B cell (primary cell): ENCODE results near the gene DNAJC15. TPM values are rescaled to one million over a fixed set of nuclear protein-coding genes. Genes with fewer than 3 reads are reported as not detected.
A peak's percentile ranks its signal among the peaks of the same experiment; 100 is the strongest.
"Not testable (repeated sequence)": the region's sequence is repeated elsewhere in the genome, so short reads cannot be mapped to it uniquely, and the experiment has no call there.

Source experiments
- ATAC-seq: fragments of 200-7000 bp; cut with Tn5 transposase; one replicate; pipeline ENCODE4 v1.10.0; 2021; ENCODE audit warnings: low read depth, mild to moderate bottlenecking, moderate number of reproducible peaks, moderate library complexity
- CTCF ChIA-PET: fragments of 350-600 bp; sonication (Branson Sonifier 250); formaldehyde crosslinking; loops from one replicate; lab custom pipeline; 2021; ENCODE audit warnings: antibody characterized with exemption, inconsistent platforms; lab: Charles Lee
- POLR2A ChIA-PET: fragments of 350-600 bp; sonication (Branson Sonifier 250); formaldehyde crosslinking; loops from one replicate; lab custom pipeline; 2021; ENCODE audit warnings: antibody characterized with exemption; lab: Charles Lee
- DNase-seq: peaks from one replicate; pipeline ENCODE4 v3.0.0; 2013
- H2AFZ ChIP-seq: 2 replicates; pipeline ENCODE4 v1.6.1; 2012; ENCODE audit warnings: mild to moderate bottlenecking, low read depth, low read length; ENCODE audit not compliant: insufficient read depth, poor library complexity, severe bottlenecking
- H3K27ac ChIP-seq, 2 donors: 1 replicate in 1 of 2; 2 replicates in 1 of 2; pipeline ENCODE4 v1.5.1; 2012 to 2013; ENCODE audit warnings: low read length in 2 of 2, mild to moderate bottlenecking in 2 of 2, moderate library complexity in 1 of 2
- H3K27me3 ChIP-seq, 4 experiments: fragments of 200-600 bp in 1 of 4; sonication (generic) in 1 of 4; replicated peaks in 1 of 4; 1 replicate in 2 of 4; 2 replicates in 2 of 4; pipeline versions ENCODE4 v1.6.1 to v1.7.0; 2013 to 2016; ENCODE audit warnings: low read length in 3 of 4, mild to moderate bottlenecking in 2 of 4, mixed read lengths in 1 of 4, moderate library complexity in 1 of 4; ENCODE audit not compliant: insufficient read depth in 4 of 4, control insufficient read depth in 3 of 4; ENCODE audit errors: control extremely low read depth in 1 of 4
- H3K36me3 ChIP-seq, 2 experiments: replicated peaks in 1 of 2; 1 replicate in 1 of 2; 2 replicates in 1 of 2; pipeline versions ENCODE4 v1.6.1 to v1.7.1; 2013; ENCODE audit warnings: low read length in 1 of 2; ENCODE audit not compliant: insufficient read depth in 2 of 2, control insufficient read depth in 1 of 2; ENCODE audit errors: control extremely low read depth in 1 of 2, extremely low read depth in 1 of 2
- H3K4me1 ChIP-seq, 2 donors: fragments of 200-600 bp in 1 of 2; sonication (generic) in 1 of 2; 1 replicate in 1 of 2; 2 replicates in 1 of 2; pipeline versions ENCODE4 v1.5.1 to v1.6.1; 2013 to 2017; ENCODE audit warnings: low read length in 2 of 2; ENCODE audit not compliant: control insufficient read depth in 2 of 2, insufficient read depth in 2 of 2
- H3K4me2 ChIP-seq: replicated peaks from 2 replicates; pipeline ENCODE3; 2012; ENCODE audit warnings: mild to moderate bottlenecking, low read depth, low read length; ENCODE audit not compliant: poor library complexity, severe bottlenecking
- H3K4me3 ChIP-seq, 5 experiments: fragments of 200-600 bp in 1 of 5; sonication (generic) in 1 of 5; 1 replicate in 3 of 5; 2 replicates in 2 of 5; pipeline versions ENCODE4 v1.5.1 to v1.7.0; 2011 to 2016; ENCODE audit warnings: low read length in 4 of 5, mild to moderate bottlenecking in 4 of 5, low read depth in 2 of 5, control low read depth in 1 of 5, moderate library complexity in 1 of 5; ENCODE audit not compliant: insufficient read depth in 1 of 5; ENCODE audit errors: control extremely low read depth in 1 of 5, extremely low read depth in 1 of 5
- H3K79me2 ChIP-seq: fragments of 200-600 bp; sonication (generic); one replicate; pipeline ENCODE4 v1.6.0; 2016; ENCODE audit warnings: low read length; ENCODE audit not compliant: control insufficient read depth, insufficient read depth
- H3K9ac ChIP-seq: fragments of 200-600 bp; sonication (generic); 2 replicates; pipeline ENCODE4 v1.6.1; 2017; ENCODE audit warnings: mild to moderate bottlenecking, low read length, moderate library complexity
- H3K9me3 ChIP-seq, 3 donors: one replicate each; pipeline versions ENCODE4 v1.6.1 to v1.7.1; 2013; ENCODE audit warnings: low read length in 2 of 3; ENCODE audit not compliant: control insufficient read depth in 2 of 3, insufficient read depth in 1 of 3; ENCODE audit errors: control extremely low read depth in 1 of 3
- H4K20me1 ChIP-seq: 2 replicates; pipeline ENCODE4 v1.6.0; 2012; ENCODE audit warnings: mild to moderate bottlenecking, low read length; ENCODE audit not compliant: insufficient read depth, control insufficient read depth, poor library complexity, severe bottlenecking
- H3K27ac Mint-ChIP-seq: one replicate; pipeline ENCODE4 v1.8.0; 2021; ENCODE audit warnings: mixed read lengths
- H3K27me3 Mint-ChIP-seq: one replicate; pipeline ENCODE4 v1.8.0; 2021; ENCODE audit warnings: mixed read lengths
- H3K4me1 Mint-ChIP-seq: one replicate; pipeline ENCODE4 v1.8.0; 2021; ENCODE audit warnings: mixed read lengths
- H3K4me3 Mint-ChIP-seq: one replicate; pipeline ENCODE4 v1.8.0; 2021; ENCODE audit warnings: mixed read lengths
- H3K9me3 Mint-ChIP-seq: one replicate; pipeline ENCODE4 v1.8.0; 2022; ENCODE audit warnings: mixed read lengths; ENCODE audit not compliant: insufficient read depth
- CTCF ChIP-seq: fragments of 200-600 bp; IDR thresholded peaks from one replicate; pipeline ENCODE4 v1.8.0; 2022; ENCODE audit warnings: antibody characterized with exemption, mild to moderate bottlenecking
- EZH2 ChIP-seq: IDR thresholded peaks from 2 replicates; pipeline ENCODE4 v1.6.1; 2012; ENCODE audit warnings: borderline replicate concordance, low read depth, mild to moderate bottlenecking, moderate library complexity, low read length; ENCODE audit not compliant: insufficient read depth, poor library complexity, severe bottlenecking
- WGBS: methylation state at CpG from one replicate; pipeline ENCODE4 v1.1.5; 2013; ENCODE audit warnings: missing lambda C conversion rate; ENCODE audit not compliant: insufficient coverage; 5-methylcytosine and 5-hydroxymethylcytosine counted together
- intact Hi-C: fragments of 100-400 bp; cut with micrococcal nuclease; formaldehyde crosslinking; loops from one replicate; pipeline ENCODE4 v1.10.0; 2022
- polyA plus RNA-seq: library from polyadenylated mRNA; depleted of rRNA; stranded (reverse); fragments of >200 nt; gene quantifications from 2 replicates; pipeline ENCODE4 v1.2.3, GENCODE V29; 2012
- total RNA-seq, 2 donors: library from RNA; stranded (reverse); fragments of 120-200 nt in 1 of 2; gene quantifications; 1 replicate in 1 of 2; 2 replicates in 1 of 2; pipeline versions ENCODE4 v1.2.3 to v1.2.4, GENCODE V29; 2013 to 2022

The DNAJC15 gene
- total and polyA plus RNA-seq, 2 donors (not counting 1 experiment from before 2014, with no cell fraction given): 11.5 to 15.2 TPM

GRCh38 chr13:43044720-43045301 lies 21.4 kb downstream of the DNAJC15 start:
- H3K9me3 ChIP-seq: peaks cover 0 to 5% (median 0%) of the 10 kb centered on the region in 3 donors
- H3K9ac ChIP-seq: peak overlapping the region; percentile 66
- peak overlapping the region; percentile 96 to 98 for H3K27ac ChIP-seq
- H3K4me1 Mint-ChIP-seq: peaks cover 87% of the 10 kb centered on the region
- H3K27ac Mint-ChIP-seq: peak overlapping the region; percentile 95
- peaks cover 70 to 79% of the 10 kb centered on the region in 2 donors for H3K4me1 ChIP-seq
- ChIA-PET POLR2A (interaction anchor here (0.8 to 1.3 kb wide), 3 partner anchors 10 to 53 kb away, joined by 4 to 9 read pairs (median 7); partner anchors contain the start of gene EPSTI1), CTCF (interaction anchor here (0.7 to 1.3 kb wide), 5 partner anchors 12 to 75 kb away, joined by 3 to 6 read pairs (median 4); partner anchors contain the start of gene DNAJC15)
- H3K9me3 Mint-ChIP-seq: no peaks in the 10 kb centered on the region
- no peaks in the 10 kb centered on the region for H3K27me3 Mint-ChIP-seq
- intact Hi-C loops: loop anchor here (1.0 to 10.0 kb wide), 4 partner anchors 10 to 770 kb away; partner anchors contain the start of genes AKAP11 and DNAJC15
- peak overlapping the region; percentile 70 for H2AFZ ChIP-seq
- peak overlapping the region; percentile 67 for H3K4me2 ChIP-seq
- H4K20me1 ChIP-seq: no peaks in the 10 kb centered on the region
- H3K4me3 Mint-ChIP-seq: peak overlapping the region; percentile 74
- no peaks in the 10 kb centered on the region for H3K27me3 ChIP-seq
- H3K79me2 ChIP-seq: peaks cover 82% of the 10 kb centered on the region
- 53% methylated on average over 3 of the region's 5 CpGs for WGBS
- ATAC-seq: peak; percentile 24
- no peak for TF ChIP-seq EZH2
- TF ChIP-seq CTCF: no peak
- peak overlapping the region in 3 of 5 experiments; percentile 12 to 61 (median 14) for H3K4me3 ChIP-seq
- H3K36me3 ChIP-seq: no peaks in the 10 kb centered on the region
- no peak for DNase-seq

DNA sequence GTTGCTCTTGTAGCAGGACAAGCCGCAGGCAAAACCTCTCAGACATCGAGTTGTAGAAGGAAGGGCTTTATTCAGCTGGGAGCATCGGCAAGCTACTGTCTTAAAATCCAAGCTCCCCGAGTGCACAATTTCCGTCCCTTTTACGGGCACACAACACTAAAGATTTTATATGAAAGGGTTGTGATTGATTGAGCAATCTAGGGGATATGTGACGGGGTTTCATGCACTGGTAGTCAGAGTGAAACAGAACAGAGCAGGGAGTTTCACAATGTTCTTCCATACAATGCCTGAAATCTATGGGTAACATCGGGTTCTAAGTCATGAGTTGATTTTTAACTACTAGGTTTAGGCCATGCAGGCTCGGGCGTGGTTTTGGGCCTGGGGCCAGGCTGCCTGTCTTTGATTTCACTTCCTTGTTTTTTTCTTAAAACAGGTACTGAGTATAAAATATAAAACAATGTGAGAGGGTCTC lies 22.0 kb downstream of the DNAJC15 start:
- peak overlapping the region; percentile 96 to 98 for H3K27ac ChIP-seq
- H3K4me1 ChIP-seq: peaks cover 75 to 84% of the 10 kb centered on the region in 2 donors
- CTCF ChIA-PET: interaction anchor here (0.7 to 1.3 kb wide), 5 partner anchors 11 to 76 kb away, joined by 3 to 6 read pairs (median 4); partner anchors contain the start of gene DNAJC15
- H3K9ac ChIP-seq: peak overlapping the region; percentile 66
- DNase-seq: peak; percentile 85
- Mint-ChIP-seq H3K4me1 (peaks cover 87% of the 10 kb centered on the region), H3K27ac (peak overlapping the region; percentile 95), H3K4me3 (peak overlapping the region; percentile 74)
- peak overlapping the region; percentile 67 for H3K4me2 ChIP-seq
- H3K27me3 ChIP-seq, H4K20me1 ChIP-seq, H3K36me3 ChIP-seq, H3K27me3 Mint-ChIP-seq, H3K9me3 ChIP-seq, H3K9me3 Mint-ChIP-seq: not testable (repeated sequence)
- peak; percentile 62 for ATAC-seq
- H2AFZ ChIP-seq: peak overlapping the region; percentile 70
- POLR2A ChIA-PET: interaction anchor here (0.8 to 1.3 kb wide), 3 partner anchors 10 to 53 kb away, joined by 4 to 9 read pairs (median 7); partner anchors contain the start of gene EPSTI1
- intact Hi-C loops: loop anchor here (1.0 to 10.0 kb wide), 4 partner anchors 10 to 771 kb away; partner anchors contain the start of genes AKAP11 and DNAJC15
- peaks cover 80% of the 10 kb centered on the region for H3K79me2 ChIP-seq
- 0% methylated on average over 1 of the region's 10 CpGs for WGBS
- peak overlapping the region in 3 of 5 experiments; percentile 12 to 61 (median 14) for H3K4me3 ChIP-seq
